ENCODE data around the gene TLR6. TPM values are rescaled to one million over a fixed set of nuclear protein-coding genes. Genes with fewer than 3 reads are reported as not detected.

Gene TLR6
- total RNA-seq, 1 experiment from 2014 or later: 7.7 TPM

- intact Hi-C loops (cut with micrococcal nuclease): no loop called here
- DNase-seq (ENCODE audit: unreplicated experiment): no peak
- no TSS peak for BruUV-seq (replicated peaks)
- POLR2A ChIA-PET: interaction anchor here (0.6 to 4.2 kb wide), 4 partner anchors 9 to 623 kb away, joined by 3 to 35 read pairs (median 4); partner anchors contain the start of gene TLR6
- CTCF ChIA-PET: interaction anchor here (0.6 to 7.5 kb wide), 12 partner anchors 13 to 320 kb away, joined by 3 to 91 read pairs (median 6); partner anchors contain the start of gene TLR10
- Mint-ChIP-seq H3K4me3 (ENCODE audit: unreplicated experiment) (peak overlapping the region; percentile 17), H3K9me3 (ENCODE audit: unreplicated experiment) (no peaks in the 10 kb centered on the region), H3K4me1 (ENCODE audit: insufficient read depth, unreplicated experiment) (peaks cover 25% of the 10 kb centered on the region), H3K27ac (ENCODE audit: low read depth, unreplicated experiment) (peak overlapping the region; percentile 16), H3K36me3 (ENCODE audit: insufficient read depth, unreplicated experiment) (no peaks in the 10 kb centered on the region), H3K27me3 (ENCODE audit: insufficient read depth, unreplicated experiment) (no peaks in the 10 kb centered on the region)
- TF ChIP-seq CTCF (IDR thresholded peaks at IDR 0.05; ENCODE audit: unreplicated experiment): no peak
Measured at GRCh38 chr4:38802561-38803355, 53.9 kb downstream of the TLR6 start.

- TF ChIP-seq CTCF (IDR thresholded peaks at IDR 0.05; ENCODE audit: unreplicated experiment): no peak
- Mint-ChIP-seq H3K27me3 (ENCODE audit: insufficient read depth, unreplicated experiment) (no peaks in the 10 kb centered on the region), H3K4me3 (ENCODE audit: unreplicated experiment) (no peak overlapping the region), H3K27ac (ENCODE audit: low read depth, unreplicated experiment) (no peak overlapping the region), H3K36me3 (ENCODE audit: insufficient read depth, unreplicated experiment) (no peaks in the 10 kb centered on the region), H3K4me1 (ENCODE audit: insufficient read depth, unreplicated experiment) (peaks cover 25% of the 10 kb centered on the region), H3K9me3 (ENCODE audit: unreplicated experiment) (no peaks in the 10 kb centered on the region)
- intact Hi-C loops (cut with micrococcal nuclease): no loop called here
- DNase-seq (ENCODE audit: unreplicated experiment): no peak
- BruUV-seq (replicated peaks): no TSS peak
- CTCF ChIA-PET: interaction anchor here (0.5 to 7.5 kb wide), 3 partner anchors 19 to 212 kb away, joined by 3 to 91 read pairs (median 14); partner anchors contain the start of gene TLR10
- POLR2A ChIA-PET: interaction anchor here (1.2 kb wide), 1 partner anchor 10 kb away, joined by 4 read pairs; no protein-coding TSS in a partner anchor
Measured at GRCh38 chr4:38800961-38801450, 55.6 kb downstream of the TLR6 start.

GRCh38 chr4:38800366-38800765, 56.3 kb downstream of the TLR6 start:
- POLR2A ChIA-PET: interaction anchor here (1.2 kb wide), 1 partner anchor 9 kb away, joined by 4 read pairs; no protein-coding TSS in a partner anchor
- intact Hi-C loops (cut with micrococcal nuclease): no loop called here
- TF ChIP-seq CTCF (IDR thresholded peaks at IDR 0.05; ENCODE audit: unreplicated experiment): no peak
- DNase-seq (ENCODE audit: unreplicated experiment): no peak
- Mint-ChIP-seq H3K36me3 (ENCODE audit: insufficient read depth, unreplicated experiment) (no peaks in the 10 kb centered on the region), H3K9me3 (ENCODE audit: unreplicated experiment) (no peaks in the 10 kb centered on the region), H3K4me3 (ENCODE audit: unreplicated experiment) (no peak overlapping the region), H3K27ac (ENCODE audit: low read depth, unreplicated experiment) (no peak overlapping the region), H3K4me1 (ENCODE audit: insufficient read depth, unreplicated experiment) (peaks cover 20% of the 10 kb centered on the region), H3K27me3 (ENCODE audit: insufficient read depth, unreplicated experiment) (no peaks in the 10 kb centered on the region)
- CTCF ChIA-PET: interaction anchor here (3.0 to 7.5 kb wide), 2 partner anchors 18 to 40 kb away, joined by 14 to 91 read pairs; partner anchors contain the start of gene TLR10
- BruUV-seq (replicated peaks): no TSS peak

GRCh38 chr4:38795087-38795486, 61.5 kb downstream of the TLR6 start:
- POLR2A ChIA-PET: interaction anchor here (0.6 to 1.7 kb wide), 5 partner anchors 9 to 605 kb away, joined by 3 to 8 read pairs (median 3); partner anchors contain the start of gene TLR1
- H3K27me3 Mint-ChIP-seq (ENCODE audit: insufficient read depth, unreplicated experiment): no peaks in the 10 kb centered on the region
- no TSS peak for BruUV-seq (replicated peaks)

More at GRCh38 chr4:38795087-38795486, 61.5 kb downstream of the TLR6 start:
- Mint-ChIP-seq H3K27ac (ENCODE audit: low read depth, unreplicated experiment) (no peak overlapping the region), H3K4me3 (ENCODE audit: unreplicated experiment) (no peak overlapping the region), H3K9me3 (ENCODE audit: unreplicated experiment) (no peaks in the 10 kb centered on the region), H3K4me1 (ENCODE audit: insufficient read depth, unreplicated experiment) (no peaks in the 10 kb centered on the region), H3K36me3 (ENCODE audit: insufficient read depth, unreplicated experiment) (no peaks in the 10 kb centered on the region)
- DNase-seq (ENCODE audit: unreplicated experiment): no peak
- CTCF ChIA-PET: interaction anchor here (0.6 to 3.4 kb wide), 5 partner anchors 9 to 1835 kb away, joined by 3 to 15 read pairs (median 5); partner anchors contain the start of genes RBM47, TLR1 and TLR10
- intact Hi-C loops (cut with micrococcal nuclease): no loop called here
- TF ChIP-seq CTCF (IDR thresholded peaks at IDR 0.05; ENCODE audit: unreplicated experiment): no peak

Data from MCF 10A (cell line).